A673 (cell line): Measurements from ENCODE around the gene MYPN.

Experiments used
- CTCF ChIP-seq: fragments of 300-800, 200-600 bp; sonication (generic); conservative IDR thresholded peaks from 2 replicates; pipeline ENCODE4 v1.5.1; 2017; ENCODE audit warnings: low read depth, mild to moderate bottlenecking, antibody characterized with exemption, low read length, moderate library complexity, mixed read lengths
- EZH2 ChIP-seq: fragments of 200-600 bp; sonication (generic); IDR thresholded peaks from 2 replicates; pipeline ENCODE4 v1.6.1; 2017; ENCODE audit warnings: borderline replicate concordance, low read depth, mild to moderate bottlenecking, mixed read lengths, antibody characterized with exemption, low read length; ENCODE audit not compliant: poor library complexity, severe bottlenecking

- no peak for TF ChIP-seq CTCF
- TF ChIP-seq EZH2 = no peak
Measured at GRCh38 chr10:68083953-68084352, 25.3 kb upstream of the MYPN start.
